ENCODE data around the gene PLXDC1. TPM values are rescaled to one million over a fixed set of nuclear protein-coding genes. Genes with fewer than 3 reads are reported as not detected.

Gene PLXDC1
- total RNA-seq, 1 experiment from 2014 or later: 2.0 TPM

- Mint-ChIP-seq H3K4me3 (no peak overlapping the region), H3K4me1 (peaks cover 0 to 3% of the 10 kb centered on the region in 2 experiments; a peak in 1 of 4 replicates), H3K27me3 (ENCODE audit: low read depth) (no peaks in the 10 kb centered on the region; the same call in 1 of the 2 replicates), H3K27ac (no peak overlapping the region; a peak in 1 of 7 replicates), H3K36me3 (ENCODE audit: insufficient read depth in 1 of 3, low read depth in 3 of 3) (peaks cover 2 to 24% (median 21%) of the 10 kb centered on the region in 3 experiments; a peak in 5 of 7 replicates), H3K9me3 (peaks cover 15 to 27% of the 10 kb centered on the region in 2 experiments)
- no peak overlapping the region for H3K18ac ChIP-seq (ENCODE audit: insufficient read length, low read depth, low read length)
- H2BK15ac ChIP-seq (ENCODE audit: low read depth, low read length): no peak overlapping the region
- H4K91ac ChIP-seq (ENCODE audit: insufficient read length, low read depth, low read length): no peak overlapping the region
- H2BK120ac ChIP-seq (ENCODE audit: low read depth, low read length, poor library complexity, severe bottlenecking): no peak overlapping the region
- H3K23me2 ChIP-seq (ENCODE audit: insufficient read length, low read depth, low read length, poor library complexity, severe bottlenecking): no peaks in the 10 kb centered on the region
- no peak overlapping the region for H3K56ac ChIP-seq (ENCODE audit: insufficient read length, low read depth, low read length)
- H3K79me2 ChIP-seq (ENCODE audit: insufficient read depth, low read length): no peaks in the 10 kb centered on the region
- peak; percentile 26 for DNase-seq
- no CpG with 5 or more reads among the region's 12 CpGs for WGBS (ENCODE audit: extremely low coverage, insufficient read length, low lambda C conversion rate)
- H2AFZ ChIP-seq (ENCODE audit: low read length): no peak overlapping the region
- H3K4me1 ChIP-seq (ENCODE audit: insufficient read depth, low read length): no peaks in the 10 kb centered on the region; the same call in 1 of the 2 replicates
- no peak overlapping the region for H3K4ac ChIP-seq (ENCODE audit: low read depth, low read length)
- no peak overlapping the region for H3T11ph ChIP-seq (ENCODE audit: low read length)
- H4K5ac ChIP-seq (ENCODE audit: insufficient read length, low read depth, low read length): no peak overlapping the region
- no peak overlapping the region for H2AK5ac ChIP-seq (ENCODE audit: insufficient read length, low read length)
- no peak overlapping the region for H4K8ac ChIP-seq (replicated peaks; ENCODE audit: insufficient read length, low read depth, low read length)
- TF ChIP-seq CTCF (conservative IDR thresholded peaks at IDR 0.05): no peak
- H3K27me3 ChIP-seq (ENCODE audit: insufficient read depth, low read length): no peaks in the 10 kb centered on the region
- H2BK12ac ChIP-seq (ENCODE audit: insufficient read length, low read depth, low read length): no peak overlapping the region
- H3K9me3 ChIP-seq (ENCODE audit: control insufficient read depth, low read depth, low read length): peaks cover 14% of the 10 kb centered on the region
- no peaks in the 10 kb centered on the region for H4K20me1 ChIP-seq (ENCODE audit: control insufficient read depth, insufficient read depth, insufficient read length)
- no peak overlapping the region for H2BK20ac ChIP-seq (ENCODE audit: low read depth, low read length, poor library complexity, severe bottlenecking)
- H3K14ac ChIP-seq (ENCODE audit: insufficient read depth, low read length): no peak overlapping the region
- no peak overlapping the region for H3K27ac ChIP-seq (ENCODE audit: insufficient read length, low read depth, low read length)
- H3K4me2 ChIP-seq (ENCODE audit: insufficient read depth, insufficient read length, low read length): no peak overlapping the region
- H3K23ac ChIP-seq (ENCODE audit: insufficient read length, low read depth, low read length): no peak overlapping the region
- H3K9ac ChIP-seq (ENCODE audit: extremely low read depth, insufficient read length, low read length): no peak overlapping the region
- H2BK5ac ChIP-seq (ENCODE audit: insufficient read length, low read length): no peak overlapping the region
- H3K79me1 ChIP-seq (ENCODE audit: insufficient read depth, low read depth, low read length, poor library complexity, severe bottlenecking): no peaks in the 10 kb centered on the region
Measured at GRCh38 chr17:39051001-39051585, 100.3 kb downstream of the PLXDC1 start.
